ENCODE data around the gene ERN2. TPM values are rescaled to one million over a fixed set of nuclear protein-coding genes. Genes with fewer than 3 reads are reported as not detected.
"Not testable (repeated sequence)": the region's sequence is repeated elsewhere in the genome, so short reads cannot be mapped to it uniquely, and the experiment has no call there.

ERN2 gene
- 1.9 TPM for total RNA-seq
- long read RNA-seq, partial matches to known transcripts: 1 of 1 reads
- long read RNA-seq, other reads (novel, unspliced or antisense): 0 of 1 reads

DNA sequence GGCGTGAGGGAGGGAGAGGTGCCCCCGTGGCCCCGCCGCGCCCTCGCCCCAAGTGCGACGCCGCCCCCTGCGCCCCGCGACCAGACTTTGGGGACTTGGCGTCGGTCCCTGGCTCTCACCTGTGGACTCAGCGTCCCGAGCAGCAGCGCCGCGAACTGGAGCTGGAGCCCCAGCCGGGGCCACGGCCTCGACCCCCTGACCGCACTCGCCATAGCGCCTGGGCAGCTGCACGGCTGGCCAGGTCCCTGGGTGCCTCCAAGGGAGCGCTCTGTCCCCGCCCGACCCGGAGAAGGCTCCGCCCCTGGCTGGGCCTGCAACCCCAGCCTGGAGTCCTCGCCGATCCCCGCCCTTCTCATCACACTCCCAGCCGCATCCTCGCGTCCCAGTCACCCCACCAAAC, at the start of gene ERN2:
Gene ERN2, minus strand, starts transcription at position 247 of the 400 bp plus-strand sequence. Its CDS starts 35 bp downstream, at position 212.
- DNase-seq (ENCODE audit: low spot score): peak; percentile 83

DNA sequence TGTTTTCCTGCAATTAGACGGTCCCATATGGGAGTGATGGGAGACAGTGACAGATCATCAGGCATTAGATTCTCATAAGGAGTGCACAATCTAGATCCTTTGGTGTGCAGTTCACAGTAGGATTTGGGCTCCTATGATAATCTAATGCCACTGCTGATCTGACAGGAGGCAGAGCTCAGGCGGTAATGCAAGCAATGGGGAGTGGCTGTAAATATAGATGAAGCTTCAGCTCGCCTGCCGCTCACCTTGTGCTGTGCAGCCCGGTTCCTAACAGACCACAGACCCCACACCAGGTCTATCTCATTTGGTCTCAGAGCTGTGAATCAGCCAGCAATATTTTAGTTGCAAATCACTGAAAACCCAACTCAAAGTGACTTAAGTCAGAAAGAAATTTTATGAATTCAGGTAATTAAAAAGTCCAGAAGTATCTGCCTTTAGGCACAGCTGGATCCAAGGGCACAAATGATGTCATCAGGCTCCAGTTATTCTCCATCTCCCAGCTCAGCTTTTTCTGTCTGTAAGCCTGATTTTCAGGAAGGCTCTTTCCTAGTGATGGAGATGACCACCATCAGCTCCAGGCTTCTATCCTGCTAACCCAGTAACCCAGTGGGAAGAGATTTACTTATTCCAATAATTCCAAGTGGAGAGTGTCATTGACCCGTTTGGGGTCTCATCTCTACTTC, 45.1 kb upstream of the ERN2 start:
- no peak for DNase-seq (ENCODE audit: low spot score)

DNA sequence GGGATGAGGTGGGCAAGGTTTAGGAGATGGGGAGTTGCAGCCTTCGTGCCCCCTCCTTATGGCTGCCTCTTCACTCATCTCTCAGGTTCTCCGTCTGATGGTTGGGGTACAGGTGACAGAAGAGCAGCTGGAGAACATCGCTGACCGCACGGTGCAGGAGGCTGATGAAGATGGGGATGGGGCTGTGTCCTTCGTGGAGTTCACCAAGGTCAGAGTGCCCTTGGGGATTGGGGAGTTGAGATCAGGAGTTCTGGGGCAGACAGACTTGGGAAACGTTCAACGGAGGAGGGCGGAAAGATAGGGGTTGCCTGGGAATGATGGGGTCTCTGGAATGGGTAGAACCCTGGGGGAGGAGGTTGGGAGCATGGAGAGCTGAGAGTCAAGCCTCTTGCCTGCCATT, 44.1 kb upstream of the ERN2 start:
- DNase-seq (ENCODE audit: low spot score): no peak

DNA sequence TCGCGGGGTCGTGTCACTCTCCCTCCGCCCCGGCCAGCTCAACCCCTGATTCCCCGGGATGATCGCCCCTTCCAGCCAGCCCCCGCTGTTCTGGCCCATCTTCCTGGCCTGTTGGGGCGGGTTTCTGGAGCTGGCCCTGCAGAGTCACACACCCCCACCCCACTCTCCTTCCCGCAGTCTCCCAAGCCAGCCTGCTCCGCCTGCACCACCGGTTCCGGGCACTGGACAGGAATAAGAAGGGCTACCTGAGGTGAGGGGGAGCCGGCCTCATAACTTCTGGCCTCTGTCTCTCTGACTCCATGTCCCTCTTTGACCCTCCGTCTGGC, 42.4 kb upstream of the ERN2 start:
- DNase-seq (ENCODE audit: low spot score): no peak

DNA sequence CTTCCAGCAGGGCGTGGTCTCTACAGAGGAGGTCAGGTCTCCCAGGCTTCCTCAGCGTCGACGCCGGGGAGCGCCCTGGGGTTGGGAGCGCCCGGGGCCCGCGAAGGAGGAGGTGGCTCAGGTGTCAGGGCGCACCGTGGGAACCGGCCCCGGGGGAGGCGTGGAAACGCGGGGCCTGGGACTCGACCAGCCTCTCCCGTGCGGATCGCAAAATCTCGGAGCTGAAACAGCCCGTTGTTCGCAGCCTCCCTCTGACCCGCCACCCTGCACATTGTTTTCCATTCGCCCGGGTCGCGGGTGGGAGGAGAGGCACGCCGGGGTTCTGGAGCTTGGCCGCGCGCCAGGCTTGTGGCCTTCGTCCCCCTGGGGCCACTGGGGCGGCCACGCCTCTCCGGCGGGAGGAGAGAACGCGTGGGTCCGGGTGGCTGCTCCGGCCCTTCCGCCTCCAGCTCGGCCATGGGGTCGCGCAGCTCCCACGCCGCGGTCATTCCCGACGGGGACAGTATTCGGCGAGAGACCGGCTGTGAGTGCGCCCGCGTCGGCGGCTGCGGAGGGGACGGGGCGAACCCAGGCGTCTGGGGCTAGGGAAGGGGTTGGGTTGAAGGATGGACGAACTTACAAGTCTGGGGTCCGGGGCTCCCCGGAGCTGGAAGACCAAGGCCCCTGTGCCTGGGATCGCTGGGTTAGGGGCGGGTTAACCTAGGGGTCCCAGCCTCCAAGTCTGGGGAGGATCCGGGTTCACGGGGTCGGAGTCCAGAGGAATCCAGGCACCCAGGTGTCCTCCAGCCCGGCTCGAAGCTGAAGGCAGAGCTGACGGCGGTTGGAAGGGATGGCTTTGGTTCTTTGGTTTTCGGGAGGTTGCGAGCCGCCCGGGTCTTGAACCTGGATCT, 41.8 kb upstream of the ERN2 start, which contains the start of gene CHP2:
Gene CHP2, plus strand, starts transcription at position 433 of the 890 bp plus-strand sequence. Its CDS starts 24 bp downstream, at position 457.
- no peak for DNase-seq (ENCODE audit: low spot score)

DNA sequence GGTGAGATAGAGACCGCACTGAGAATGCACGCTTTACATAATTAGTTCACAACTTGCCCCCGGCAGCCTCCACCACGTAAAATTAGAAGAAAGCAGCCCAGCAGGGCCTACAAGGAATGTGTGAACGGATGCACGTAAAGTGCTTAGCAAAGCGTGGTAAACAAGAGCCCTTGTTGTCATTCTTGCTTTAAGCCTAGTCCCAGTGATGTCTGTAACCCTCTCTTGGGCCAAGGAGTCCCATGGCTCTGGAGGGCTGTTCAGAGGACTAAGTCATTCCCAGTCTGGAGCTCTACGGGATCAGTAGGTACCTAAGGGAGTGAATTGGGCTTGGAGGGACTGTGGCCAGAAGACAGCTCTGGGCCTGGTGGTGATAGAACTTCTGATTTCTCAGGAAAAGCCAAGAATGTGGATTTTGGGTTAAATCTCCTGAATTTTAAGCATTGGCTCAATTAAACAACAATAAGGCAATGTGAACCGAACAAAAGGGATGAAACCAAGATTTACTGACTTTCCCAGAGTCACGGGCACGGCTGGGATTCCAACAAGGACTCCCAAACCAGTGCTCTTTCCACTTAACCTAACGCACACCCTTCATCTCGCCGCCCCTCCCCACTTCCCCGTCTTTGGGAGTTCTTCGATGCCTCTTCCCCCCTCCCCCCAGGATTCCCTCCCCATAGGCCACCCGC, 41.0 kb upstream of the ERN2 start:
- no peak for DNase-seq (ENCODE audit: low spot score)

DNA sequence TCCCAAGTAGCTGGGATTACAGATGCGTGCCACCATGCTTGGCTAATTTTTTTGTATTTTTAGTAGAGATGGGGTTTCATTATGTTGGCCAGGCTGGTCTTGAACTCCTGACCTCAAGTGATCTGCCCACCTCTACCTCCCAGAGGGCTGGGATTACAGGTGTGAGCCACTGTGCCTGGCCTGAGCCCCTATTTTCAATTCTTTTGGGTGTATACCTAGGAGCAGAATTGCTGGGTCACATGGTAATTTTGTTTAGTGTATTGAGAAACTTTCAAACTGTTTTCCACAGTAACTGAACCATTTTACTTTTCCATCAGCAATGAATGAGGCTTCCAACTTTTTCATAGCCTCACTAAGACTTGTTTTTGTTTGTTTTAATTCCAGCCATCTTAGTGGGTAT, 38.0 kb upstream of the ERN2 start:
- DNase-seq (ENCODE audit: low spot score): not testable (repeated sequence)

DNA sequence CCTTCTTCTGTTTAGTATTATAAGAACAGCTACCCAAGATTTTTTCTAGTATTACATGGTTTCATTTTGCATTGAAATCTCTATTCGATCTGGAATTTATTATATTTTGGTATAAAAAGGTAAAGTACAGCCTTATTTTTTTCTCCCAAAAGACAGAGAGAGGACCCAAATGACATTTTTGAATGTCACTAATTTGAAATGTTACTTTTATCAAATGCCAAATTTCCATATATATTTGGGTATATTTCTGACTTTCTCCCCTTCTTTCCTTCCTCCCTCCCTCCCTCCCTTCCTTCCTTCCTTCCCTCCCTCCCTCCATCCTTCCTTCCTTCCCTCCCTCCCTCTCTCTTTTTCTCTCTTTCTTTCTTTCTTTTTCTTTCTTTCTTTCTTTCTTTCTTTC, 35.6 kb upstream of the ERN2 start:
- DNase-seq (ENCODE audit: low spot score): no peak

DNA sequence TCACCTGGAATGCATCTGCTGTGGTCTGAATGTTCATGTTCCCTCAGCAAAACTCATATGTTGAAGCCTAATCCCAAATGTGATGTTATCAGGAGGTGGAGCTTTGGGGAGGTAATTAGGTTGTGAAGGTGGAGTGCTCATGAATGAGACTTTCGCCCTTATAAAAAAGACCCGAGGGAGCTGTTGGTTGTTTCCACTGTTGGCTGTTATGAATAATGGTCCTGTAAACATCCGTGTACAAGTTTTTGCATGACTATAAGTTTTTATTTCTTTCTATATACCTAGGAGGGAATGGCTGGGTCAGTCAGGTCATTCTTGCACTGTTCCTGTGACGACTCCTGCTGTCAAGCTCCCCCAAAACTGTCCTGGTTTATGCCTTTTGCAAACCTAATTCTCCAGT, 32.2 kb upstream of the ERN2 start:
- DNase-seq (ENCODE audit: low spot score): no peak

DNA sequence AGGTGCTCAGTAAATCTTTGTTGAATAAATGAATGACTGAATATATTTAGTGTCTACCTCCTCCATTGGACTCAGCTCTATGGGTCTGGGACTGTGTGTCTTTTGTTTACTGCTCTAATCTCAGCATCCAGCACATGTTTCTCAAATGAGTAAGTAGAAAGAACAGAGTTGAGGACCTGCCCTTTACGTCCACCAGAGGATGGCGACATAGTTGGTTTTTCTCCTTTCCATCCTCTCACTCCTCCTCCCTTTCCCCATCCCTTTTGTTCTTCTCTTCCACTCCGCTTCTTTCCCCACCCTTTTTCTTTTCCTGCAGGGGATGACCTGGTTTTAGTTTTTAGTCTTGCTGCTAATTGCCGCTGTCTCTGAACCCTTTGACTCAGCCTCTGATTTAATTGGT, 29.7 kb upstream of the ERN2 start:
- DNase-seq (ENCODE audit: low spot score): no peak

DNA sequence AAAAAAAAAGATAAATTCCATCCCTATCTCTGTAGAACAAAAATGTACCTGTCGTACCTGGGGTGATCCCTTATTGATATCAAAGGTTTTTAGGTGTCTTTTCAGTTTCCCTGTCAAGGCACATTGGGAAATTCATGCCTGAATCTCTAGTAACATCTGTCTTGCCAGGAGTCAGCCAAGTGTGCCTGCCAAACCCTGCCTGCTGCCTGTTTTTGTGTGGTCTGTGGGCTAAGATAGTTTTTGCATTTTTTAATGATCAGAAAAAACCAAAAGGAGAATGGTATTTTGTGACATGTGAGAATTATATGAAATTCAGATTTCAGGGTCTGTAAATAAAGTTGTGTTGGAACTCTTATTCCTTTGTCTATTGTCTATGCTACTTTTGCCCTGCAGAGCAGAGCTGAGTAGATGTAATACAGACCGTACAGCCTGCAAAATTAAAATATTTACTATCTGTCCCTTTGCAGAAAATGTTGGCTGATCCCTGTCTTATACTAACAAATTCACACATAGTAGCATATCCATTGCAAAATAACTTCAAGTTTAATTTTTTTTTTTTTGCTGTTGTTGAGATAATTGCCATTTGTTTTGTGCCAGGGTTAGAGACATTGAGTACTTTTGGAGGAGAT, 28.8 kb upstream of the ERN2 start:
- no peak for DNase-seq (ENCODE audit: low spot score)

DNA sequence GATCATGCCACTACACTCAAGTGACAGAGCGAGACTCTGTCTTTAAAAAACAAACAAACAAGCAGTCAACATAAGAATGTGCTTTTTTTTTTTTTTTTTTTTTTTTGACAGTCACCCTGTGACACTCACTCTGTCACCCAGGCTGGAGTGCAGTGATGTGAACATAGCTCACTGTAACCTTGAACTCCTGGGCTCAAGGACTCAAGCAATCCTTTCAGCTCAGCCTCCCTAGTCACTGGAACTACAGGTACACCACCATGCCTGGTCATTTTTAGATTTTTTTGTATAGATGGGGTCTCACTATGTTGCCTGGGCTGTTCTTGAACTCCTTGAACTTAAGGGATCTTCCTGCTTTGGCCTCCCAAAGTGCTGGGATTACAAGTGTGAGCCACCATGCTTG, 26.5 kb upstream of the ERN2 start:
- DNase-seq (ENCODE audit: low spot score): no peak

DNA sequence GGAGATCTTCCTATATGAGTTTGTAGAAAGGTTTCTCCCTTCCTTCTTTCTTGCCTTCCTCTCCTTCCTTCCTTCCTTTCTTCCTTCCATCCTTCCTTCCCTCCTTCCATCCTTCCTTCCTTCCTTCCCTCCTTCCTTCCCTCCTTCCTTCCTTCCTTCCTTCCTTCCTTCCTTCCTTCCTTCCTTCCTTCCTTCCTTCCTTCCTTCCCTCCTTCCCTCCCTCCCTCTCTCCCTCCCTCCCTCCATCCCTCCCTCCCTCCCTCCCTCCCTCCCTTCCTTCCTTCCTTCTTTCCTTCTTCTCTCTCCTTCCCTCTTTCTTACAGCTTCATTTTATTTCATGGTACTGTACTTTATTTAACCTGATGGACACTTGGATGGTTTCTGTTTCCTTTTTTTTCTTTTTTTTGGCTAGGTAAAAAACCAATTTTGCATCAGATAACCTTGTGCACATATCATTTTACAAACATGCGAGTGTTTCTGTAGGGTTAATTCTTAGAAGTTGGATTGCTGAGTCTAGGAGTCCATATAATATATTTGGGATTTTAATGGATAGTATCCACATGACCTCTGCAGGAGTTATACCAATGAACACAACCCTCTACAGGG, 24.5 kb upstream of the ERN2 start:
- DNase-seq (ENCODE audit: low spot score): not testable (repeated sequence)

DNA sequence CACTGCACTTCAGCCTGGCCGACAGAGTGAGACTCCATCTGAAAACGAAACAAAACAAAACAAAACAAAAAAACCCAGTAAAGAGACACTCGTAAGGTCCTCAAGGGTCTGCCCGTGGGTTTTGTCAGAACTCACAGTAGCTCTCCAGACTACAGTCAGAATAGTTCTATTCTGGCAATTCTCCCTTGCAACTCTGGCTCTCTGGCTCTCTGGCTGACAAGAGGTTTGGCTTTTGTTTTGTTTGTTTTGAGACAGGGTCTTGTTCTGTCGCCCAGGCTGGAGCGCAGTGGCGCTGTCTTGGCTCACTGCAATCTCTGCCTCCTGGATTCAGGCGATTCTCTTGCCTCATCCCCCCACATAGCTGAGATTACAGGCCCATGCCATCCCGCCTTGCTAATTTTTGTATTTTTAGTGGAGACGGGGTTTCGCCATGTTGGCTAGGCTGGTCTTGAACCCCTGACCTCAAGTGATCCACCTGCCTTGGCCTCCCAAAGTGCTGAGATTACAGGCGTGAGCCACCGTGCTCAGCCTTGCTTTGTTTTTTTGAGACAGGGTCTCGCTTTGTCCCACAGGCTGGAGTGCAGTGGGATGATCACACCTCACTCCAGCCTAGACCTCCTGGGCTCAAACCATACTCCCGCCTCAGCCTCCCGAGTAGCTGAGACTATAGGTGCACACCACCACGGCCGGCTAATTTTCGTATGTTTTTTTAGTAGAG, 21.3 kb upstream of the ERN2 start:
- DNase-seq (ENCODE audit: low spot score): peak; percentile 69

DNA sequence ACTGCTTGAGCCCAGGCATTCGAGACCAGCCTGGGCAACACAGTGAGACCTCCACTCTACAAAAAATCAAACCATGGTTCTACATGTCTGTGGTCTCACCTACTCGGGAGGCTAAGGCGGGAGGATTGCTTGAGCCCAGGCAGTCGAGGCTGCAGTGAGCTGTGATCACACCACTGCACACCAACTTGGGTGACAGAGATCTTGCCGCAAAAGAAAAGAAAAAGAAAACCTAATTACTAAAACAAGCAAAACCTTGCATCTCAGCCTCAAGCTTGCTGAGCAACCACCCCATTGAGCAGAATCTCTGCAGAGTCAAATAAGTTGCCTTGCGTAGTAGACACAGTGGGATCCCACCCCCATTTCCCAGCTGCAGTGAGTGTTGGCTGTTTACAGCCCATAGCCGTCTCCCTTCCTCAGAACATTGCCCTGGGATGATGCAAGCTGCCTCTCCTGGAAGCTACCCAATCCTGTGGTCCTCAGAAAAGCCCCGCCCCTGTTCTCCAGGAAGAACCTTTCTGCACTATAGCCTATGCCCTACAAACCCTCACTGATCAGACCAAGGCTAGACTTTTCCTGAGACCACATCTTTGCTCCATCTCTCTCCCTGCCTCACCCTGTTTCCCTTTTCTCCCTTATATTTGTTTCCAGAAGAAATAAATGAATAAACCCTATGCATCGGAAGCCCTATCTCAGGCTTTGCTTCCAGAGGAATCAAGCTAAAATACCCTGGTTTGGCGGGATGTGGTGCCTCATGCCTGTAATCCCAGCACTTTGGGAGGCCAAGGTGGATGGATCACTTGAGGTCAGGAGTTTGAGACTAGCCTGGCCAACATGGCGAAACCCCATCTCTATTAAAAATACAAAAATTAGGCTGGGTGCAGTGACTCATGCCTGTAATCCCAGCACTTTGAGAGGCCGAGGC, 16.7 kb upstream of the ERN2 start:
- peak; percentile 43 for DNase-seq (ENCODE audit: low spot score)

DNA sequence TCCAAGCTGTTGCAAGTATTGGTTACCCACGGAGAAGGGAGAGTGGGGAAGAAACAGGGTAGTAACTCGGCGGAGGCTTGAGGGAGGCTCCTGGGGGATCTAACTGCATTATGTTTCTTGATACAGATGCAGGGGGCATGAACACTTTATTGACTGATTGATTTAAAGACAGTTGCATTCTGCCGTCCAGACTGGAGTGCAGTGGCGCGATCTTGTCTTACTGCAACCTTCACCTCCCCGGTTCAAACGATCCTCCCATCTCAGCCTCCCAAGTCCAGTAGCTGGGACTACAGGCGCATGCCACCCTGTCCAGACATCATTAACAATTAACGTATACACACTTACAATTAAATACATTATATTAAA, 15.1 kb upstream of the ERN2 start:
- DNase-seq (ENCODE audit: low spot score): no peak

DNA sequence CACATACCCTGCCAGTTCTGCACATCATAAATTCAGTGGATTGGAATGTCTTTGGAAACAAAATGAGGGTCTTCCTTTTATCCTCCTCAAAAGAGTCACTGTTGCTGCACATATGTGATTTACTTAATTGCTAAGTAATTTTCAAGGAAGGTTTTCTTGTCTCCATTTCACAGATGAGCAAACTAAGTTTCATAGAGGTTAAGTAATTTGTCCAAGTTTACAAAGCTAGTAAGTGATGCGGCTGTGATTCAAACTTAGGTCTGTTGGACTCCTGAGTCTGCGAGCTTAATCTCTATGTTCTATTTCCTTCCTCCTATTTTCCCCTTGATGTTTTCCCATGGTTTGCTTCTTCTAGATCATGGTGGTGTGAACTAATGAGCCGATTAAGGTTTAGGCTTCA, 13.7 kb upstream of the ERN2 start:
- no peak for DNase-seq (ENCODE audit: low spot score)

DNA sequence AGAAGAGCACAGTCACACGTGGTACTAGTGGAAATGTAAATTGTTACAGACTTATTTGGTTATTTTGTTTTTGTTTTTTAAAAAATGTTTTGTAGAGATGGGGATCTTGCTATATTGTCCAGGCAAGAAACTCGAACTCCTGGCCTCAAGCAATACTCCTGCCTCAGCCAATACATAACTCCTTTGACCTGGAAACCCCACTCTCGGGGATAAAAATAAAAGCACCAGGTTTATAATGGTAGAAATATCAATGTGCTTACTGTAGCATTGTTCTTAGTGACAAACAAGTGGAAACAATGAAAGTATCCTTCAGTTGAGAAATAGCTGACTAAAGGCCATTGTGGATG, 11.7 kb upstream of the ERN2 start:
- no peak for DNase-seq (ENCODE audit: low spot score)

DNA sequence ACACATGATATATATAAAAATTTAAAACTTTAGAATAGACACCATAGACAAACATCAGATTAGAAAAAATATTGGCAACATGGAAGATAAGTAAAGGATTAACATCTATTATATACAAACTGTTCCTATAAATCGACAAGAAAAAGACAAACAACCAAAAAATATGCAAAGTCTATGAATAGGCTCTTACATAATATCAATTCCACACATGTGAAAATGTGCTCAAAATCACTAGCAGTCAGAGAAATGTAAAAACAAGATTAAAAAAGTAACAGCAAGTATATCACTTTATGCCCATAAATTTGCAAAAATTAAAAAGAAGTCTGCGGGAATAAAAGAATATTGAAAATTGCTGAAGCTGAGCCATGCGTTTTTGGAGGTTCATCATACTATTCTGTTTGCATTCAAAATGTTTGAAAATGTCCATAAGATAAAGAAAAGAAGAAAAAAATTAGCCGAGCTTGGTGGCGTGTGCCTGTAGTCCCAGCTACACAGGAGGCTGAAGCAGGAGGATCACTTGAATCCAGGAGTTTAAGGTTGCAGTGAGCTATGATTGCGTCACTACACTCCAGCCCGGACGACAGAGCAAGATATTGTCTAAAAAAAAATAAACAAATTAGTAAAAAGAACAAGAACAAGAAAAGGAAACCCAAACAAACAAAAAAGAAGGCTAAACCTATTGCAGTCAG, 11.2 kb upstream of the ERN2 start:
- no peak for DNase-seq (ENCODE audit: low spot score)
